Left colon (tissue), 2 donors: ENCODE data around the gene MEGF11. TPM values are rescaled to one million over a fixed set of nuclear protein-coding genes. Genes with fewer than 3 reads are reported as not detected.
A peak's percentile ranks its signal among the peaks of the same experiment; 100 is the strongest.

Experiments
- ATAC-seq: fragments of 200-7000 bp; cut with Tn5 transposase; one replicate; pipeline ENCODE4 v1.9.1; 2020; ENCODE audit warnings: mild to moderate bottlenecking, moderate library complexity
- DNase-seq, 2 donors: peaks; one replicate each; pipeline ENCODE4 v3.0.0-alpha.2; 2020
- intact Hi-C, 2 donors: fragments of 100-400 bp; cut with DNase I in 1 of 2; cut with micrococcal nuclease in 1 of 2; formaldehyde crosslinking; loops; one replicate each; pipeline versions ENCODE4 v1.11.2 to v1.14.0; 2022; cut with DNase I, micrococcal nuclease
- total RNA-seq, 2 donors: library from RNA; stranded (reverse); fragmentation: NEBNext Ultra II Directional; extraction: Animal tissue kit (Norgen Biotek cat#: 25700); gene quantifications; one replicate each; pipeline ENCODE4 v1.2.1, GENCODE V29; 2021
- donor health status: DM: no; HTN: no; CAD: no.
- donor health status: DM: yes; HTN: yes; CAD: no.

The MEGF11 gene
- total RNA-seq, 2 donors from 2014 or later: not detected

DNA sequence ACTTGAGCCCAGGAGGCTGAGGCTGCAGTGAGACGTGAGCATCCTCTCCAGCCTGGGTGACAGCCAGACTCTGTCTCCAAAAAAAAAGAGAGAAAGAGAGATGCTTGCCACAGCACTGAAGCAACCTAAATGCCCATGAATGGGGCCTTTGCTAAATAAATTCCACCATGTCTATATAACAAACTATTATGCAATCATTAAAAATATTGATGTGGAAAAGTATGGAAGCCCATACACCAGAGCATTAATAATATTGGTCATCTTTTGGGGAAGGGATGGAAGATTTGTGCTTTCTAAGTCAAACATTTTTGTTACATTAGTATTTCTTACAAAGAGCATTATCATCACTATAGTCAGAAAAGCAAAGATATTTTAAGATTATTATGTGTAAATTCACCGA is 116.6 kb downstream of the MEGF11 start:
- intact Hi-C loops: no loop called here
- ATAC-seq (no peak), DNase-seq (no peak)

DNA sequence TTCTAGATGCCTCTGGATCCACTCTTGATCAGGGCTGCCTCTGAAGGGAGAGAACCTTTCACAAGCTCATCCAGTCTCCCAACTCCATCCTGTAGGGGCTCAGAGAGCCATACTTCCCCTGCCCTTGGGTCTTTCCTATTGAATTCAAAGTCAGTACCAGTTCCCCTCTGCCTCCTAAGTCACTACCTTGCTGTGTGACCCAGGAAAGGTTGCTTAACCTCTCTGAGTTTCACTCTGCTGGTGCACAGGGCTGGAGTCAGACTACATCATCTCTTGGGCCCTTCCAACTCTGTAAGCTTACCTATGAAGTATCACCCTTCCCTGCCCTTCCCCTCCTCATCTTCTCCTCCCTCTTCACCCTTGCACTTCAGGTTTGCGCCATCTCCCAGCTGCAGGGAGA is 117.9 kb downstream of the MEGF11 start:
- intact Hi-C loops: no loop called here
- no peak for DNase-seq
- no peak for ATAC-seq

DNA sequence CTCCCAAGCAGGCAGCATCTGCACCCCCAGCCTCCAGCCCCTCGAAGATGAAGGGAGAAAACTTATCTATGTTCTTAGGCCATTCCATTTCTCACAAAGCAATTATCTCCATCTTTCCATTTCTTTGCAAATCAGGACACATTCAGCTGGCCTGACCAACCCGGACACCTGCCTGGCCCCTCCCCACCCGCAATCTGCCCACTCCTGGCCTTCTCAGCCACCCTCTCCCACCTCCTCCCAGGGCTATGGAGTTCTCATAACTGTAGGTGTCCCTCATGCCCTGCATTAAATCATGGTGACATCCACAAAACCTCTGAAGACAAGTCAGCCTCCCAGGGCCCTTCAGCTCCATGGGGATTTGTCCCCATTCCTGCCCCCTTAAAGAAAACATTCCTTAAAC is 119.3 kb downstream of the MEGF11 start:
- ATAC-seq (no peak), DNase-seq (no peak)
- intact Hi-C loops: no loop called here

DNA sequence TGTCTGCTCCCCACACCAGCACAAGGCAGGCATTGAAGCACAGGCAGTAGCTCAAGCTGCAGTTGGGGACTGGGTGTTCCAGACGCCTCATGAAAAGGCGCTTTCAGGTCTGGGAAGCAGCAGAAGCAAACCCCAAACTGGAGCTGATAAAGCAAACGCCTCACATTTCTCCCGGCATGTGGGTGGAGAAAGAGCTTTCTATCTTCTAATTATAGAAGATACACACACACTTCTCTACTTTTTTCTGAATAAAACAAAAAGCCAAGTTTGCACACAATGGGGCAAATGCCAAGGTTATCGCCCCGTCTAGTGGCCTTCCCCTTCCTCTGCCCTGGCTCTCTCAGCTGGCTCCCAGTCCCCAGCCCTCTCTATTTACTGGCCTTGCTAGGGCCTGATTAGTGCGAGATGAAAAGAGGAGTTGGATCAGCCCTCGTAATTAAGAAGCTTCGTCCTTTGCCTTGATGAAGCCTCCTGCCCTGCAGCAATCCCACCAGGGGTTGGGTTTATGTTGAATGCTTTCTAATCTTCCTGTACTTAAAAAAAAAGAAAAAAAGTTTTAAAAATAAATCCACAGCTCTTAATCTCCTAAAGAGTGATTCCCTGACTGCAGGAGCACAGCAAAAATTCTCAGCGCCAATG is 120.2 kb downstream of the MEGF11 start:
- DNase-seq (no peak), ATAC-seq (no peak)
- intact Hi-C loops: no loop called here

DNA sequence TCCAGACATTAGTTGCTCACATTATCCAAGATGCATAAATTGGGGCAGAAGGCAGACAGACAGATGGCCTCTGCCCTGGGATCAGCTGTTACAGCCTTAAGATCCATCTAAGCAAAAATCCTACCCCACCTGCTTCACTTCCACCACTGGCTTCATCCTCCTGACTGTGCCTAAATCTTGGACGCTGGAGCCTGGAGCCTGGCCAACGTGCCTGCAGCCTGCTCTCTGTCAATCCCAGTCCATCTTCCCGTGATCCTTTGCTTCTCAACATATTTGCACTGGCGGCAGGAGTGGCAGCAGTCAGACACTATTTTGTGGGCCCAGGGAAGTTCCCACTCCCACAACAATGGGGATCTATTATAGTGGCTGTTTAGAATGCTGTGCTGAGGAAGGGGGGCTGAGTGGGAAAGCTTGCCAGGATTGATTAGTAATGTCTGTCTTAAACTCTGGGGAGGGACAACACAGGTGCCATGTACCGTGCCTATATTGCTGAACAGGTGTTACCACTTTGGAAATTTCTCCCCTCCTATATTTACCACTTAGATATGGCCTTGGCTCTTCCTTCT is 121.2 kb downstream of the MEGF11 start:
- DNase-seq: no peak
- no peak for ATAC-seq
- intact Hi-C loops: no loop called here

DNA sequence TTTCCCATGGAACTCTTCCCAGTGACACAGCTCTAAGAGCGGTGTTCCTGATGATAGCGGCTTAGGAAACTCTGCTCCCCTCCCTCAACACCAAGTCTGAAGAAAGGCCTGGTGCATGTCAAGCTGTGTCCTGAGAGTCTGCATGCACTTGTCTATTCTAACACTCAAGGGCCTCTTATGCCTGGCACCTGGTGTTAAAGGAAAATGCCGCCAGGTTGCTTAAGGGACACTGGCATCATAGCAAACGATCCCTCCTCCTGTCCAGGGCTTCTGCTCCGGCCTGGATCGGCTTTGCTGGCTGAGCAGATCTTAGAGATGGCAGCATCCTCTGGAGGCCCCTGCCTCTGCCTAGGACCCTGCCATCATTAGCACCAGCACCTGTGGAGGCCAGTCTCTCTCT is 121.7 kb downstream of the MEGF11 start:
- ATAC-seq (no peak), DNase-seq (no peak)
- intact Hi-C loops: no loop called here

DNA sequence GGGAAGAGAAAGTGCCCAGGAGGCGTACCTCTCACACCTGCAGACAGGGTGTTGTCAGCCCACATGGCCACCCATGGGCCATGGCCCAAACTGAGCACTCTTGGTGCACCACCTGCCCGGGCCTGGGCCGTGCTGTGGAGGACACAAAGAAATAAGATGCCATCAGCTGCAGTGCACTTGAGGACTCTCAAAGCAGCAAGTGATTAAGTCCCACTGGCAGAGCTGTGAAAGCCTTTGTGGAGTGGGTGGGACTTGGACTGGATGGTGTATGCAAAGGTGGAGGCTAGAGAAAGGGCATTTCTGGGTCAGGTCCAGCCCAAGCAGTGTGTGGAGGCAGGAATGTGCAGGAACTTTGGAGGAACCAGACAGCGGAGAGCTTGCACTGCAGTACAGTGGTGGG is 122.3 kb downstream of the MEGF11 start:
- DNase-seq (no peak), ATAC-seq (no peak)
- intact Hi-C loops: no loop called here

DNA sequence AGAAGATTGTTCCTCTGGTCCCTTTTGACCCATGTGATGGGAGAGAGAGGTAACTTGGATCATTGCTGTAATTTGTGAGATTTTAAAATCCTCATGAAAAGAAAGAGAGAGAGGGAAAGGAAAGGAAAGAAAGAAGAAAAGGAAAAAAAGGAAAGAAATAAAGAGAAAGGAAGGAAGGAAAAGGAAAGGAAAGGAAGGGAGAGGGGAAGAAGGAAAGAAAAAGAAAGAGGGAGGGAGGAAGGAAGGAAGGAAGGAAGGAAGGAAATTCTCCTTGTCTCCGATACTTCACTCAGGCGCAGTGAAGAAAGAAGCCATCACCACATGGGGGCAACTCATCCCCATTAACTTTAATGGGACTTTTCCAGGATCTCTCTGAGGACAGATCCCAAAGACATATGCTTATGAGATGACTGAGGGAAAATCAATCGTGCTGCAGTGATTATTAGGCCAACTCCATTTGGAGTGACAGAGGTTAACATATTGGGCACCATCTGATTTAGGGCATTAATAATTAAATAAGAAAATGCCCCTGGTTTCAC is 123.0 kb downstream of the MEGF11 start:
- no peak for ATAC-seq
- intact Hi-C loops: no loop called here

DNA sequence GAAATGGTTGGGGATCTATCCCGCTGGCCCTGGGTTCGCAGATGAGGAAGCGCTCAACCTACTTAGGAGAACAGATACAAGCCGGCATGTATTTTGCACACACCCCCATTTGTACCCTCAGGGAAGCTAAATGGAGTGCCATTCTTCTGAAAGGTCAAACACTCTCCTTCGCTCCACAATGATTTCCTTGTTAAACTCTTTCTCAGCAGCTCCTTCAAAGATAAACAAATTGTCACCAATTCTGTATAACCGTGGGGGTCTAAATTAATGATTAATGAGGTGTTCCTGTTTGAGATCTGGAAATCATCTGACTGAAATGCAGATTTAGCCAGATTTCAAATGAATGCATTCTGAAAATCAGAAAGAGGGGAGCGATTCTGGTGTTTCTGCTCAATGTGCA is 124.0 kb downstream of the MEGF11 start:
- no peak for ATAC-seq
- intact Hi-C loops: no loop called here

More for the DNA sequence above, 123.0 kb downstream of the MEGF11 start:
- DNase-seq: no peak

DNA sequence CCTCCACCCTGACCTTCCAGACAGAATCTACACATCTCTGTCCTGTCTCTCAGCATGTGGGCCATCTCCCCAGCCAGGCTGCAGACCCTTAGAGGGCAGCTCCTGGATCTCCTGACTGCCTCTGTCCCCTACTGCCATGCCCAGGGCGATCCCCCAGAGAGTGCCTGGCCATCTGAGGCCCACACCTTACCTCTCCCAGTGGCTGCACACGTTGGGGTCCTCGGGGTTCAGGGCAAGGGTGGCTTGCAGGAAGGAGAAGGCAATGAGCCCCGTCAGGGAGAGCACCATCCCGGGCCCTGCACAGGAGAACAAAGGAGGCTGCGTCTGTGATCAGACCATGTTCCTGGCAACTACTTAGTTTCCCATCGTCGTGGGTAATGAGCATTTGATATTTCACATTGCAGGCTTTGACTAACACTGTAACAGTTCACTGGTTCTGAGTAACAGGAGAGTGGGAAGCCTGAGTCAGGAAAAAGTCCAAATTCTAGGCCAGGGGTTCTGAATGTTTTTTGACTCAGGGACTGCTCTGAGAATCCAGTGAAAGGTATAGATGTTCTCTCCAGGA is 125.4 kb downstream of the MEGF11 start:
- DNase-seq: no peak
- intact Hi-C loops: no loop called here
- no peak for ATAC-seq

More for the DNA sequence above, 124.0 kb downstream of the MEGF11 start:
- no peak for DNase-seq

DNA sequence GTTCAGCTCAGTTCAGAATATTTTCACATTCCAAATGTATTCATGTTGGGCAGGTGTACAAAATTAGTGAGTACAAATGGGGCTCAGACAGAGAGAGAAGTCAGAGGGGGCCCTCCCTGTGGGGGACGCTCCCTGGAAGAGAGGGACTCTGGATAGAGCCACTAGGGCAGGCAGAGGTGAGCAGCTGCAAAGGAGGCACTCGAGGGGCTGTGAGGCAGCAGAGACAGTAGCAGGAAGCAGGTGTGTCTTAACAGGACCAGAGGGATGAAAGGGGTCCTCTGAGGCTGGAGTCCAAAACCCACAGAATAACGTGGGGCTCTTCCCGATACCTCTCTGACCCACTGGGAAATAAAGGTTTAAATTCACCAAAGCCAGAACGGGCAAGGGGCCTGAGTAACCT is 127.1 kb downstream of the MEGF11 start:
- intact Hi-C loops: no loop called here
- ATAC-seq (no peak), DNase-seq (no peak)

DNA sequence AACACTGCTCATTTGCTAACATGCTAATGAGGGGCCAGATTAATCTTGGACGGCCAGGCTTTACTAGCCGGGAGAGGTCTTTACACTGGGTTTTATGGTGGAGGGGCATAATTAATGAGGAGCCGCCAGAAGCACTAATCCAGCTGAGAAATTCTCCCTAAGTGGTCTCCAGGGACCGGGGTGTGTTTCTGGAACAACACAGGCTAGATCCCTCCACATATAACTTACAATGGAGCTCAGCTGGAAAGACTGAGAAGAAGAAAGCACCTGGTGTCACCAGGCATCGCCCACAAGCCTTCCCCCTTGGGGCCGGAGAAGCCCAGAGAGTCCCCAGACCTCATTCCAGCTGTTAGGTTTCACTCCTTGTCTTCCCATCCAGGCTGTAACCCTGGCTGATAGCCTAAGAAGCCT is 127.5 kb downstream of the MEGF11 start:
- intact Hi-C loops: no loop called here
- DNase-seq: no peak
- ATAC-seq: no peak

DNA sequence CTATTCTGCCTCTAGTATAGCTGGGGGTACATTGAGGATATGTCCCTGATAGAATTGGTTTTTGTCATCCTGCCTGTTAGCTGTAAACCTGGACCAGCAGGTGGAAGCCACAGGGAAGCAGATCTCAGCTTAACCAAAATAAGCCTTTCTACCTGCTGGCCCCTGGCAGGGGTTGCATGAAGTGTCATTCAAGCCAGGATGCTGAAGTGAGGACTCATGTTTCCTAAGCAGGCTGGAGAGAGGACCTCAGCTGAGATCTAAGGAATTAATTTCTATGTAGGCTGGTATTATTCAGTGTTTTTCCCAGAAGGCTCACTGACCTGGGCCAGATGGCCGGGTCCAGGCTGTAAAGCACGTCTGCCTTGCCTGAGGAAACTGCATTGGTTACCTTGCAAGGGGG is 128.9 kb downstream of the MEGF11 start:
- intact Hi-C loops: no loop called here
- ATAC-seq (no peak), DNase-seq (no peak)

DNA sequence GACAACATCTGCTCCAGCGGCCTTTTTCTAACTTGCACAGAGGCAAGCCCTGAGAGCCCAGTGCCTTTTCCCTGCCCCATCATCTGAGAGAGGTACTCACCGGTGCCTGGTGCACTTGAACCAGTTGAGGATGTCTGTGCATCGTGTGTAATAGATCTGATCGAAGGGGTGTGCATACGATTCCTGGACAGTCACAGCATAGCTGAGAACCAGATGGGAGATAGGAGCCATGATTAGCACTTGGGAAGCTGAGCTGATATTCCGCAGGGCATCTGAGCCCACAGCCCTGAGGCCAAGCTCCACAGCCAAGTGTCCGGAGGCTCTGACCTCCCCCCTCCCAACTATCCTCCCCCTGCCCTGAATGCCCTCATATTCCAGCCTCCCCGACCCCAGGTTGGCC is 129.8 kb downstream of the MEGF11 start:
- ATAC-seq: no peak
- no peak for DNase-seq
- intact Hi-C loops: no loop called here

DNA sequence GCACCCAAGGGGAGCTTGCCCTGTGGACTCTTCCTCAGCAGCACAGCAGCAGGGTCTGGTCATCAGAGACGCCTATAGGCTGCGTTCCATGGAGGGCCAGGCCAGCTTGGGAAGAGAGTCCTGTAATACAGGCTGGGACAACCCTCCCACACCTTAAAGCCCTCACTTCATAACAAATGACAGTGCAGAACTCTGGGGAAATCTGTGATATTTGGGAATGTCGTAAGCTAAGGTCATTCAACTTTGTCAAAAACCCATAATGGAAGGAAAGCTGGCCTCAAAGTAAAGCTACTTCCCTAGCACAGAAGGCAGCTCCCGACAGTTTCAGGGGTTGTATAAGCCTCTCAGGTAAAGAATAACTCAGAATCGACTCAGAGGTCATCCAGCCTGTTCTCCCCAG is 133.1 kb downstream of the MEGF11 start:
- intact Hi-C loops: no loop called here
- DNase-seq (no peak), ATAC-seq (no peak)

DNA sequence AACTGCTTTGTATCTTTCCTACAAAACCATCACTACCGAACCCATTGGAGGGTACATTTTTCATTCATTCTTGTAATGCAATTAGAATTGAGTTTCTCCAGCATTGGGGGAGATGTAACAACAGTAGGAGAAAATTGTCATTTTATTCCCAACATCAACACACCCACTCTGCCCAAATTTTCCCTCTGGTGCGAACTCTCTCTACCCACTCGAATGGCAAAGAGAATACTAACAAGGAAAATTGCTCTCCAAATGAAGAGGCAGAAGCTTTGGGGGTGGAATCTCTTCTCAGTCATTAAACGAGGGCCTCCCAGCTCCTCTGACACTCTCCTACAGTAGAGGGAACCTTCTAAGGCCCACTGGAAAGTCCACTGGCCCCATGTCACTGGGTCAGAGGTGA is 135.7 kb downstream of the MEGF11 start:
- intact Hi-C loops: no loop called here
- no peak for ATAC-seq
- DNase-seq: no peak

DNA sequence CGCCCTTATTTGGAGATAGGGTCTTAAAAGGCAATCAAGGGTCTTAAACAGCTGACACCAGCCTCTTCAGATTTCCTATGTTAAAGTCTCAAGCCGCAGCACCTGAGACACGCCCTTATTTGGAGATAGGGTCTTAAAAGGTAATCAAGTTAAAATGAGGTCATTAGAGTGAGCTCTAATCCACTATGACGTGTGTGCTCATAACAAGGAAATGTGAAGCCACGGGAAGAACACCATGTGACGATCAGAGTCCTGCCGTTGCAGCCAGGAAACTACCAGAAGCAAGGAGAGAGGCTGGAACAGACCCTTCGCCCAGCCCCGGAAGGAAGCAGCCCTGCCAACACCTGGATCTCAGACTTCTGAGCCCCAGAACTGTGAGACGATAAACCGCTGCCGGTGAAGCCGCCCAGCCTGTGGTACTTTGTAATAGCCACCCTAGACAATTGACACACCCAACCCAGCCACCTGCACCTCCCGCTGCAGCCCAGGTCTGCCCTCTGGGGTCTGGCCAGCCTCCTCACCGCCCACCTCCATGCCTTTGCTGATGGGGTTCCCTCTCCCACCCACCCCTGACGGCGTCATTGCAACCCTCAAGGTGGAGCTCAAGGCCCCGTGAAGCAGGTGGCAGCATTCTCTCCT is 137.9 kb downstream of the MEGF11 start:
- peak; percentile 85 for ATAC-seq

DNA sequence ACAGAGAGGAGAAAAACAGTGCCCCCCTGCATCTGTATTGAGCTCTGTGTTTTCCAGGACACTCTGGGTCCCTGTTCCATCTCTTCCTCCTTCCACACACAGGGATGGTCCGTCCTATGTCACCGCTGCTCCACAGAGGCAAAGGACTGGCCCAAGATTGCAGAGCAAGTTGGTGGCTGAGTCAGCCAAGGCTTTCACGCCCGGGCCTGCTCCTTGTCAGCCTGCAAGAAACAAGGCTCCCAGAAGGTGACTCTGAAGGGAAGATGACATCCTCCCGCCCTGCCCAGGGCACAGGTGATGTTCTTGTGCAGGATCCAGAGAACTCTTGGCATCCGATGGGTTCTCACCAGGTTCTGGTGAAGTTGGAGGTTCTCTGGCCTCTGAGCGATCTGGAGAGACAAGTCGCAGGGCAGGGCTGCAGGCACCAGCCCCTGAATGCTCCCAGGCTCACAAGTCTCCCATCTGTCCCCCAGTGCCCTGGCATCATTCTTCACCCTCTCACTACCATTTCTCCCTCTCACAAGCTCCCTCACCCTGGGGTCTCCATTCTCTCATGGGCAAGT is 138.6 kb downstream of the MEGF11 start:
- ATAC-seq: no peak
- intact Hi-C loops: no loop called here
- DNase-seq: no peak

More for the DNA sequence above, 137.9 kb downstream of the MEGF11 start:
- intact Hi-C loops: no loop called here
- peak; percentile 20 to 36 for DNase-seq

DNA sequence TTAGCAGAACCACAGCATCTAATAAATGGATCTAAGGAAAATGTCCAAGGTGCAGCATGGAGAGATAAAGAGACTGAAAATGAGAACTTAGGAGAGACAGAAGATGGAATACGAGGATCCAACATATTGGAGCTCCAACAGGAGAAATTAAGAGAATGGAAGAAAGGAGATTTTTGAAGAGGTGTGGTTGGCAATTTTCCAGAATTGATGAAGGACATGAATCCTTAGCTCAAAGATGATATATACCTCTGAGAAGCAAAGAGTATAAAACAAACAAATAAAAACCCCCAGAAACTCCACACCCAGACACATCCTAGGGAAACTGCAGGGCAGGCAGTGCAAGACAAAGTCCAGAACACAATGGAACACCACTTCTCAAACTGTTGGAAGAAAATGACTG is 141.2 kb downstream of the MEGF11 start:
- intact Hi-C loops: no loop called here
- ATAC-seq: no peak

DNA sequence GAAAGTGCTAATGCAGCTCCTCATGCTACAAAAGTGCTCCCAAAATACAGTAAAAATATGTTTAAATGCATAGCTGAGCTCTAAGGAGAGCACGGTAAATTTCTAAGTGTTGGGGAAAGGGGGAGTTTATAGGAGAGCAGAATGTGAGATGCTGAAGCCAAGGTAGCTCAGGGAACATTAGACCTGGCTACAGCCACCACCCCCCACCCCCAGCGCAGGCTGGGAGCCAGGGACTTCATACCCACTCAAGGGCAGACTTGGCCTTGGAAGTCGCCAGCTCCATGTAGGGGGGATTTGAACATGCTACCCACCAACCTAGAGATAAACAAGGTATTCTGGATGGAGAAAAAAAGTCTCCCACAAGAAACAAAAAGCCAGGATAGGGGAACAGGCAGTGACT is 142.2 kb downstream of the MEGF11 start:
- DNase-seq (no peak), ATAC-seq (no peak)
- intact Hi-C loops: no loop called here

More for the DNA sequence above, 141.2 kb downstream of the MEGF11 start:
- no peak for DNase-seq
